H1 (cell line): ENCODE results near the gene ZBTB4. TPM values are rescaled to one million over a fixed set of nuclear protein-coding genes. Genes with fewer than 3 reads are reported as not detected.

ENCODE experiments used
- CTBP2 ChIP-seq: IDR thresholded peaks from 2 replicates; pipeline ENCODE4 v1.7.0; 2011; ENCODE audit warnings: borderline replicate concordance, mild to moderate bottlenecking, moderate library complexity, mixed read lengths, low read length; ENCODE audit not compliant: insufficient read depth, insufficient read length
- EP300 ChIP-seq, 2 experiments: IDR thresholded peaks; 1 replicate in 1 of 2; 2 replicates in 1 of 2; pipeline ENCODE4 v1.6.1; 2011 to 2012; ENCODE audit warnings: low read depth in 2 of 2, low read length in 2 of 2, mild to moderate bottlenecking in 2 of 2, borderline replicate concordance in 1 of 2, inconsistent platforms in 1 of 2, moderate library complexity in 1 of 2
- FOSL1 ChIP-seq: IDR thresholded peaks from 2 replicates; pipeline ENCODE4 v1.6.1; 2011; ENCODE audit warnings: mild to moderate bottlenecking, low read depth, low read length, moderate library complexity; ENCODE audit not compliant: insufficient read depth
- GTF2F1 ChIP-seq: IDR thresholded peaks from 2 replicates; pipeline ENCODE4 v1.6.1; 2012; ENCODE audit warnings: low read depth, low read length, improper control_type of control experiment, borderline replicate concordance
- RXRA ChIP-seq: IDR thresholded peaks from 2 replicates; pipeline ENCODE4 v1.6.1; 2011; ENCODE audit warnings: low read depth, mild to moderate bottlenecking, low read length, moderate library complexity; ENCODE audit not compliant: insufficient read depth
- SAP30 ChIP-seq: fragments of 300-600 bp; sonication (generic); IDR thresholded peaks from 2 replicates; pipeline ENCODE4 v1.7.1; 2012; ENCODE audit warnings: low read length, moderate library complexity, mild to moderate bottlenecking, inconsistent platforms; ENCODE audit not compliant: insufficient read depth, insufficient replicate concordance
- TEAD4 ChIP-seq: IDR thresholded peaks from 2 replicates; pipeline ENCODE4 v1.6.1; 2012; ENCODE audit warnings: low read depth, low read length, inconsistent platforms, mixed read lengths
- polyA plus RNA-seq, 7 experiments: library from polyadenylated mRNA; depleted of rRNA in 3 of 7; stranded (reverse) in 5 of 7; unstranded in 2 of 7; fragments of >200 nt in 5 of 7; fragments of 200-250 nt in 2 of 7; gene quantifications; 1 replicate in 5 of 7; 2 replicates in 1 of 7; 4 replicates in 1 of 7; pipeline versions ENCODE4 v1.2.1 to v1.2.3, GENCODE V29; 2011 to 2013; ENCODE audit warnings: missing spikeins in 2 of 7, mixed read lengths in 2 of 7
- total RNA-seq: library from RNA; stranded (reverse); fragmentation: NEBNext Ultra II Directional; extraction: Animal tissue kit (Norgen Biotek cat#: 25700); gene quantifications from 2 replicates; pipeline ENCODE4 v1.2.1, GENCODE V29; 2021

ZBTB4 gene
- total and polyA plus RNA-seq, 2 of the 8 experiments (the other 6 are each of a cell fraction or from before 2014, with no cell fraction given) = 5.9 to 10.1 TPM

- TF ChIP-seq SAP30 (no peak), TEAD4 (no peak), GTF2F1 (no peak), EP300 (IDR thresholded peaks at IDR 0.05; ENCODE audit: borderline replicate concordance in 1 of 2, low read depth in 2 of 2, low read length in 2 of 2) (no peak), FOSL1 (no peak), RXRA (no peak), CTBP2 (no peak)
Measured at GRCh38 chr17:7438656-7439460, 40.6 kb downstream of the ZBTB4 start (continued).
